Left ventricle myocardium inferior (tissue), 1 donor: ENCODE measurements around the gene PTPRT. TPM values are rescaled to one million over a fixed set of nuclear protein-coding genes. Genes with fewer than 3 reads are reported as not detected.

ENCODE experiments used
- DNase-seq: peaks from one replicate; pipeline ENCODE4 v3.0.0-alpha.2; 2020
- H3K27ac ChIP-seq: fragments of 200-600 bp; replicated peaks from 2 replicates; pipeline ENCODE4 v1.8.0; 2021
- H3K27me3 ChIP-seq: fragments of 200-600 bp; 2 replicates; pipeline ENCODE4 v1.8.0; 2021; ENCODE audit warnings: low read depth
- H3K36me3 ChIP-seq: fragments of 200-600 bp; 2 replicates; pipeline ENCODE4 v1.8.0; 2021
- H3K4me1 ChIP-seq: fragments of 200-600 bp; 2 replicates; pipeline ENCODE4 v1.8.0; 2021
- H3K4me3 ChIP-seq: fragments of 200-600 bp; 2 replicates; pipeline ENCODE4 v1.8.0; 2021; ENCODE audit warnings: mild to moderate bottlenecking, moderate library complexity
- H3K9me3 ChIP-seq: fragments of 200-600 bp; replicated peaks from 2 replicates; pipeline ENCODE4 v1.8.0; 2021
- CTCF ChIP-seq: fragments of 200-600 bp; IDR thresholded peaks from 2 replicates; pipeline ENCODE4 v1.8.0; 2021; ENCODE audit warnings: antibody characterized with exemption, mild to moderate bottlenecking, borderline replicate concordance
- intact Hi-C: fragments of 100-400 bp; cut with micrococcal nuclease; formaldehyde crosslinking; loops from one replicate; pipeline ENCODE4 v1.11.0; 2022
- total RNA-seq: library from RNA; stranded (reverse); fragmentation: NEBNext Ultra II Directional; extraction: Animal tissue kit (Norgen Biotek cat#: 25700); gene quantifications from one replicate; pipeline ENCODE4 v1.2.1, GENCODE V29; 2021
- donor health status: DM: no; HTN: yes; CAD: no; lungs with severe emphysema.

PTPRT gene
- total RNA-seq, 1 donor from 2014 or later = 0.08 TPM

GRCh38 chr20:42364446-42364845 is 825.3 kb downstream of the PTPRT start:
- no peak for TF ChIP-seq CTCF
- H3K9me3 ChIP-seq = no peaks in the 10 kb centered on the region
- intact Hi-C loops = no loop called here

GRCh38 chr20:42361402-42361970 is 828.2 kb downstream of the PTPRT start:
- Histone ChIP-seq H3K36me3 (no peaks in the 10 kb centered on the region), H3K27me3 (peaks cover 6% of the 10 kb centered on the region), H3K4me1 (no peaks in the 10 kb centered on the region), H3K9me3 (no peaks in the 10 kb centered on the region), H3K27ac (no peak overlapping the region), H3K4me3 (no peak overlapping the region)
- DNase-seq = no peak
- intact Hi-C loops = no loop called here
- TF ChIP-seq CTCF = no peak

More at GRCh38 chr20:42364446-42364845, 825.3 kb downstream of the PTPRT start:
- Histone ChIP-seq H3K4me1 (no peaks in the 10 kb centered on the region), H3K27ac (no peak overlapping the region), H3K27me3 (peaks cover 18% of the 10 kb centered on the region), H3K4me3 (no peak overlapping the region), H3K36me3 (no peaks in the 10 kb centered on the region)
- no peak for DNase-seq

- Histone ChIP-seq H3K4me3 (no peak overlapping the region), H3K27ac (no peak overlapping the region), H3K27me3 (peaks cover under 1% of the 10 kb centered on the region), H3K4me1 (no peaks in the 10 kb centered on the region), H3K9me3 (no peaks in the 10 kb centered on the region), H3K36me3 (no peaks in the 10 kb centered on the region)
- no peak for DNase-seq
- TF ChIP-seq CTCF = no peak
- intact Hi-C loops = no loop called here
Observed at GRCh38 chr20:42360621-42361020, 829.1 kb downstream of the PTPRT start.

- intact Hi-C loops = no loop called here
- TF ChIP-seq CTCF = no peak
- DNase-seq = no peak
Observed at GRCh38 chr20:42359617-42360016, 830.1 kb downstream of the PTPRT start.

GRCh38 chr20:42352096-42352495 is 837.6 kb downstream of the PTPRT start:
- Histone ChIP-seq H3K9me3 (no peaks in the 10 kb centered on the region), H3K4me3 (no peak overlapping the region), H3K27me3 (no peaks in the 10 kb centered on the region), H3K27ac (no peak overlapping the region), H3K36me3 (no peaks in the 10 kb centered on the region), H3K4me1 (no peaks in the 10 kb centered on the region)
- no peak for TF ChIP-seq CTCF
- intact Hi-C loops = no loop called here
- DNase-seq = no peak

More at GRCh38 chr20:42359617-42360016, 830.1 kb downstream of the PTPRT start:
- no peaks in the 10 kb centered on the region for H3K9me3 ChIP-seq
- H3K4me3 ChIP-seq = no peak overlapping the region
- H3K27ac ChIP-seq = no peak overlapping the region
- H3K36me3 ChIP-seq = no peaks in the 10 kb centered on the region
- H3K4me1 ChIP-seq = no peaks in the 10 kb centered on the region
- no peaks in the 10 kb centered on the region for H3K27me3 ChIP-seq

- no peak for DNase-seq
- Histone ChIP-seq H3K27me3 (no peaks in the 10 kb centered on the region), H3K36me3 (no peaks in the 10 kb centered on the region), H3K27ac (no peak overlapping the region), H3K4me1 (no peaks in the 10 kb centered on the region), H3K9me3 (no peaks in the 10 kb centered on the region), H3K4me3 (no peak overlapping the region)
- no peak for TF ChIP-seq CTCF
- intact Hi-C loops = no loop called here
Observed at GRCh38 chr20:42350521-42350920, 839.2 kb downstream of the PTPRT start.
